Skin epidermis (tissue), 12 donors: ENCODE results near the gene AK6.
"Not testable (repeated sequence)": the region's sequence is repeated elsewhere in the genome, so short reads cannot be mapped to it uniquely, and the experiment has no call there.

Experiments
- H3K27ac ChIP-seq, 21 experiments: fragments of 200-600 bp; sonication (generic) in 11 of 21; one replicate each; pipeline ENCODE4 v1.5.0; 2020; ENCODE audit warnings: mild to moderate bottlenecking in 3 of 21, inconsistent platforms in 2 of 21, moderate library complexity in 2 of 21
- H3K4me3 ChIP-seq, 7 experiments: fragments of 200-600 bp; sonication (generic) in 2 of 7; one replicate each; pipeline ENCODE4 v1.5.0; 2020; ENCODE audit warnings: inconsistent platforms in 2 of 7, mild to moderate bottlenecking in 2 of 7, moderate library complexity in 1 of 7

The AK6 gene

DNA sequence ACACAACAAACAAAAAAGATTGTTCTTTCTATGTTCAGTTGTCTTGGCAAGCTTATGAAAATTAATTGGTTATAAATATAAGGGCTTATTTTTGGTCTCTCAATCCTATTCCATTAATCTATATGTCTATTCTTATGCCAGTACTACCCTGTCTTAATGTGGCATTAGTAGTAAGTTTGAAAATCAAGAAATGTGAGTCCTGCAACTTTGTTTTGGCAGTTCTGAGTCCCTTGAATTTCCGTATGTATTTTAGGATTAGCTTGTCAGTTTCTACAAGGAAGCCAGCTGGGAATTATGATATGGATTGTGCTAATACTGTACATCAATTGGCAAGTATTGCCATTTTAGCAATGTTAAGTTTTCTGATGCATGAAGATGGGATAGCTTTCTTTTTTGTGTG, 26.2 kb downstream of the AK6 start:
- H3K27ac ChIP-seq: no peak overlapping the region
- no peak overlapping the region for H3K4me3 ChIP-seq

DNA sequence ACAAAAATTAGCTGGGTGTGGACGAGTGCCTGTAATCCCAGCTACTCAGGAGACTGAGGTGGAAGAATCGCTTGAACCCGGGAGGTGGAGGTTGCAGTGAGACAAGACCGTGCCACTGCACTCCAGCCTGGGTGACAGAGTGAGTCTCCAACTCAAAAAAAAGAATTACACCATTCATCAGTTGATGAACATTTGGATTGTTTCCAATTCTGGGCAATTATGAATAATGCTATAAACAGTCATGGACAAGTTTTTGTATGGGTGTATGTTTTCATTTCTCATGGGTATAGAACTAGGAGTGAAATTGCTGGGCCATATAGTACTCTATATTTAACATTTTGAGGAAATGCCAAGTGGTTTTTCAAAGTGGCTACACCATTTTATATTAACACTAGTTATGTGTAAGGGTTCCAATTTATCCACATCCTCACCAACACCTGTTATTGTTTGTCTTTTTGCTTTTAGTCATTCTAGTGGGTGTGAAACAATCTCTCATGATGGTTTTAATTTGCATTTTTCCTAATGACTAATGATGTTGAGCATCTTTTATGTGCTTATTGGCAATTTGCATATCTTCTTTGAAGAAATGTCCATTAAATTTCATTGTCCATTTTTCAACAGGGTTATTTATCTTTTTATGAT, 27.7 kb downstream of the AK6 start:
- Histone ChIP-seq H3K27ac (no peak overlapping the region), H3K4me3 (no peak overlapping the region)

DNA sequence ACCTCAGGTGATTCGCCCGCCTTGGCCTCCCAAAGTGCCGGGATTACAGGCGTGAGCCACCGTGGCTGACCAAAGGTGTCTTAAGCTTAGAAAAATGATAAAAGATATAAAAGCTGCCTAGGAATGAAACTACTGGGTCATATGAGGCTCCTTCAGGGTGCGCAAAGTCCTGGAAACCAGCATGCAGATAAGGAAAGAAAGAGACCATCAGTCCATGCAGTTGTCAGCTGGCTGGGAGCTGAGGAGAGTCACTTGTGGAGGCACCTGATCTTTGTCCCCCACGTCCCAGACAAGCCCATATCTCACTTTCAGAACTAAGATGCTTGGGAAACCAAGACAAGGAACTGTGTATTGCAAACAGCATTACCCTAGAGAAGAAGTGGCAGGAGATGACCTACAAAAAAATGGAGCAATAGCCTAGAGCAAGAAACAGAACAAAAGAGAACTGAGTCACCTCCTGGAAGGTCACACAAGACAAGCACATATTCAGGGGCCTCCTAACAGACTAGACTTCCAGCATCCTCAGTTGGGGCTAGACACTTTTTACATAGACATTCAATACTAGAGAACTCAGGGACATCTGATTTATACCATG, 33.9 kb downstream of the AK6 start:
- no peak overlapping the region for H3K27ac ChIP-seq
- H3K4me3 ChIP-seq: no peak overlapping the region

DNA sequence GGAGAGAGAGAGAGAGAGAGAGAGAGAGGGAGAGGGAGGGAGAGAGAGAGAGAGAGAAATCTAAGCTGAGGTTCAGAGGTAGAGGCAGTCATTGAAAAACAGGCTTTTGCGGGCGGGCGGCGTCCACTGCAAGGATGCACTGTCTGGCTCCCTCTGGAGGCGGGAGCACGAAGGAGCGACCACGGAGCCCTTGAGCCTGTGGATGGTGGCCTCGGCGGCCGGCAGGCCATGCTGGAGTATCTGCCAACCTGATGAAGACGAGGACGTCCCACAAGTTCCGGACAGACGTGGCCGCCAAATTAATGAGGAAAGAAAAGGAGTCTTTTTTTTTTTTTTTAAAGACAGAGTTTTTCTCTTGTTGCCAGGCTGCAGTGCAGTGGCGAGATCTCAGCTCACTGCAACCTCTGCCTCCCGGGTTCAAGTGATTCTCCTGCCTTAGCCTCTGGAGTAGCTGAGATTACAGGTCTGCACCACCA, 34.5 kb downstream of the AK6 start:
- no peak overlapping the region for H3K4me3 ChIP-seq

DNA sequence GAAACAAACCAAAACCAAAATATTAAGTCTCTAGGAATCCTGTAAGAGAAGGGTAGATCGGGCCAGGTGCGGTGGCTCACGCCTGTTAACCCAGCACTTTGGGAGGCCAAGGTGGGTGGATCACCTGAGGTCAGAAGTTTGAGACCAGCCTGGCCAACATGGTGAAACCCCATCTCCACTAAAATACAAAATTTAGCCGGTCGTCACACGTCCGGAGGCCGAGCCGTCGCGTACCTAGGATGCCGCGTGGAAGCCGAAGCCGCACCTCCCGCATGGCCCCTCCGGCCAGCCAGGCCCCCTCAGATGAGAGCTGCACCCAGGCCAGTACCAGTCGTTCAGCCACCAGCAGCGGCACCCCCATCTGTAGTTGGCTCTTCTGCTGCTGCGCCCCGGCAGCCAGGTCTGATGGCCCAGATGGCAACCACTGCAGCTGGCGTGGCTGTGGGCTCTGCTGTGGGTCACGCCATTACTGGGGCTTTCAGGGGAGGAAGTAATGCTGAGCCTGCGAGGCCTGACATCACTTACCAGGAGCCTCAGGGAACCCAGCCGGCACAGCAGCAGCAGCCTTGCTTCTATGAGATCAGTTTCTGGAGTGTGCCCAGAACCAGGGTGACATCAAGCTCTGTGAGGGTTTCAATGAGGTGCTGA, 35.5 kb downstream of the AK6 start:
- not testable (repeated sequence) for H3K4me3 ChIP-seq, H3K27ac ChIP-seq

More for the DNA sequence above, 34.5 kb downstream of the AK6 start:
- H3K27ac ChIP-seq: no peak overlapping the region

DNA sequence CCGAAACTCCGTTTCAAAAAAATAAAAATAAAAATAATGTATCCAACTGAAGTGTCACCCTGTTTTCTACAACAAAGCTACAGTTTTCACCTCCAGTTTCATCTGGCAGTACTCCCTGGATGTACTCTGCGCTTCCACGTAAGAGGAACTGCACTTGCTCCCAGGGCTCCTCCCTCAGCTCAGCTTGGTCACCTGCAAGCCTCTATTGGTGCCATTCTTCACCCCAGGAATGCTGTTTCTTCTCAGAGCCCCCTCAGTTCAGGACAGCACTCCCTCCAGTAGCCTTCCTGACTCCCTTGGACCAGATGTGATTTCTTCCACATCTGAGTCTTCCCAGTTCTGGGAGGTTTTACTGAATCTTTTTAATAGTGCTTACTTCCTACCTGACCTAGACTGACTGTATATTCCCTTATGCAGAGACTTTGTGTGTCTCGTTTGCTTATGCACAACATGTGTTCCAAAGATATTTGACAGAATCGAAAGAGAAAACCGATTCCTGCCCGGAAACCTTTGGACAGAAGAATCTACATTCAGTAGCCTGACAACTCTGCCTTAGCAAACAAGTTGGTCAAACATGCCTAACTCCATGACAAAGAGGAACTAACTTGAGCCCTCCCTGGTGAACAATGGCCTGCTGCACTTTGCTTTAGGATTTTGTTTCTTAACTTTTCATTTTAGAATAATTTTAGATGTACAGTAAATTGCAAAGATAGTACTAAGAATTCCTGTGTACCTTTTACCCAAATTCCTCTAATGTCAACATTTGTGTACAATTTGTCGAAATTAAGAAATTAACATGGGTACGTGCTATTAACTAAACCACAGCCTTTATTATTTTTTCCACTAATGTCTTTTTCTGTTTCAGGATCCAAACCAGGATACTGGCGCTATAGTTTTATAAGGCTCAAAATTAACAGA, 37.5 kb downstream of the AK6 start:
- peak overlapping the region in 20 of 21 experiments; percentile 61 to 90 (median 76) for H3K27ac ChIP-seq

DNA sequence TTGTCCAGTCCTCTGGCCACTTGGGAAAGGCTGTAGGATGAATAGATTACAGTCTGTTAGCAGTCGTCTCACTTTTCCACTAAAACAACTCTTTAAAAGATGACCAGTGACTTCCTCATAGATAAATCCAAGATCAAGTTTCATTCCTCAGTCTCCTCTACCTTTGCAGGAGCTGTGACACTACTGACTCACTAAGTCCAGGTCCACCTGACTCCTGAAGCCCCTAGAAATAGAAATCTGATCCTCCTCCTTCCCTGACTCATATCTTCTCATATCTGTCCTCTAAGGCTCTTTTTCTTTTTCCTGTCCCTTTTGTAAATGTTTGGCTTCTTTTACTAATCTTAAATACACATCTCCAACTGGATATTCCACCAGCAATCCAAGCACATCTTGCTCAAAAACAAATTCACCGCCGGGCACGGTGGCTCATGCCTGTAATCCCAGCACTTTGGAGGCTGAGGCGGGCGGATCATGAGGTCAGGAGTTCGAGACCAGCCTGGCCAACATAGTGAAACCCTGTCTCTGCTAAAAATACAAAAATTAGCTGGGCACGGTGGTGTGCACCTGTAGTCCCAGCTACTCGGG, 39.3 kb downstream of the AK6 start:
- Histone ChIP-seq H3K27ac (no peak overlapping the region), H3K4me3 (no peak overlapping the region)

More for the DNA sequence above, 37.5 kb downstream of the AK6 start:
- peak overlapping the region; percentile 51 to 67 (median 63) for H3K4me3 ChIP-seq

DNA sequence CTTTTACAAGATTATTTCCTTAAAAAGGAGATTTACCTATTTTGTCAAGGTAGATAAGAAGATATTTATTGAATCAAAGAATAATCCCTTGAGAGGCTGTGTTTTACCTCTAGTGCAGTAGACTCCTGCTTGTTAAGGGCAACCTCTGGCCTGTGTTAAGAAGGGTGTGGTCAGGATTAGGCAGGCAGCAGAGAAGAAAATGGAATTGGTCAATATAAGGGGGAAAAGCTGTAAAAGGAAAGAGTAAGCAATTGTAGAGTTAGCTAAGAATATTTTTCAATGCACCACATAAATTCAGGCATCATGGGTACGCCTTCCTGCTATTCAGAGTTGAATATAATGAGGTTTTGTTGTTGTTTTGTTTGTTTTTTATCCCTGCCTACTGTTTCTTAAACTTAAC, 43.0 kb downstream of the AK6 start:
- no peak overlapping the region for H3K27ac ChIP-seq
- H3K4me3 ChIP-seq: no peak overlapping the region

DNA sequence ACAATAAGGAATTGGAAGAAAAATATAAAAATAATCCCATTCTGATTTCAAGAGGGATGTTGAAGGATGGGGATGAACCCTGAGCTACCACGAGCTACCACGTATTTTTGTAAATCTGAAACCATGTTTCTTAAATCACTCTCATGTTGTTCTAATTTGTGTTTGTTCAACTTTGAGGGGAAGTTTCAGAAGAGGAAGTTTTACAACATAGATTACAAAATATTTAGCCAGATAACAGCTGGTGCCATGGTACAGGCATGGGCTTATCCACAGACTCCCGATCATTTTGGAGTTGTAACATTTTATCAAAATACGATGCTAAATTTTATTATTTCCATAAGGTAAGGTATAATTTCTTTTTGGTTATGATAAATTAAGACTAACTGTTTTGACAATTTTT, 51.9 kb downstream of the AK6 start:
- Histone ChIP-seq H3K27ac (no peak overlapping the region), H3K4me3 (no peak overlapping the region)

DNA sequence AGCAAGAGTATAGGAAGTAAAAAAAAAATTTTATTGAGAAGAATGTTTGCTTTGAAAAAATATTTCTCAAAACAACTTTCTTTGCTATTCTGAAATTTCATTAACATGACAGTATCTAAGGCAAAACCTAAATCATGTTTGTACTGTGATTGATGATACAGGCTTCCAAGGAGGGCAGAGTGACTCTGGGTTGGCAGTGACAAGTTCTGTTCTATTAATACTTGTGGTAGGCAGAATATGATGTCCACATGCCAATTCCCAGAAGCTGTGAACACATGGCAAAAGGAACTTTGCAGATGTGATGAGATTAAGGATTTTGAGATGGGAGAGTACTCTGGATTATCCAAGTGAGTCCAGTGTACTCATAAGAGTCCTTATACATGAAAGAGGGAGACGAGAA, 53.3 kb downstream of the AK6 start:
- Histone ChIP-seq H3K4me3 (no peak overlapping the region), H3K27ac (no peak overlapping the region)

DNA sequence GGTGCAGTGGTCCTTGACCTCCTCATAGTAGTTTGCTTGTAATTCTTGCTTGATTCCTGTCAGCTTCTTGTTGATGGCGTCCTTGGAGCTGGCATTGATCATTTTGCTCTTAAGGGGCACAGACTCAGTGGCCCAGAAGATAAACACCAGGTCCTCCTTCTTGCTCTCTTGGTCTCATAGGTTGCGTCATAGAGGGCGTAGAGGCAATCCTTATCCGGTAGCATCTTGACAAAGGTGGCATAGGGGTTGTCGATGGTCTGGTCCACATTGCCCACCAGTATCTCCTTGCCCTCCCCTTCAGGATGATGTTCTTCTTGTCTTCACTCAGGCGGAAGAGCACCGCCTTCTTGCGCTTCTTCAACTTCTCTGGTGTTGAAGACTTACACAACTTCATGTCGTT, 55.9 kb downstream of the AK6 start:
- Histone ChIP-seq H3K27ac (no peak overlapping the region), H3K4me3 (no peak overlapping the region)

DNA sequence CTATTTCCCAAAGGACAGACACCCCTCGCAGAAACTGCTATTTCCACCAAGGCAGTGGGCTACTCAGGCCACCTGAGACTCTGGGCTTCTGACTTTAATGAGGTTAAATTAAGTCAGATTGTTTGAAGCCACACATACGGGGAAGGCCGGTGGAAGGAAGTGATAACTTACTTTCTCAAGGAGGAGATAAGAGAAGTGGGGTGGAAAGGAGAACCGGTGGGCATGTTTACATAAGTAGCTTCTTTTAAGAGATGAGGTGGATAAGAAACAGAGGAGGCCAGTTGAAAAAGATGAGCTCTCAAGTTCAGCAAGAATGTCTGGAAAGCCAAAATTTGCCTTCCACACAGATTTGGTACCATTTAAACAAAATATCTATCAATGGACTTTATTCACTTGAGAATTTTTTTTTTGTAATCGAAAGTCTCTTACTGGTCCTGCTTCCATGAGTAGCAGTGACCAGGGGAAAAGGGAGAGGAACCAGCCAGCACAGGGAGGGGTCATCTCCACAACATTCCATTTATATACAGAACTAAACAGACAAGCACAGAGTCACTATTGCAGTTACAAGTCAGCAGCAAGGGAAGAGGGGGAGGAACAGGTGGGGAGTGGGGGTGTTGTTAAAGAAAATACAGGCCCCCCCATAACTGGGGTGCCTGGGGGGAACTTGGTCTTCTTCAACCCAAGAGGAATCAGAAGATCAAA, 56.7 kb downstream of the AK6 start:
- H3K27ac ChIP-seq: no peak overlapping the region
- no peak overlapping the region for H3K4me3 ChIP-seq

DNA sequence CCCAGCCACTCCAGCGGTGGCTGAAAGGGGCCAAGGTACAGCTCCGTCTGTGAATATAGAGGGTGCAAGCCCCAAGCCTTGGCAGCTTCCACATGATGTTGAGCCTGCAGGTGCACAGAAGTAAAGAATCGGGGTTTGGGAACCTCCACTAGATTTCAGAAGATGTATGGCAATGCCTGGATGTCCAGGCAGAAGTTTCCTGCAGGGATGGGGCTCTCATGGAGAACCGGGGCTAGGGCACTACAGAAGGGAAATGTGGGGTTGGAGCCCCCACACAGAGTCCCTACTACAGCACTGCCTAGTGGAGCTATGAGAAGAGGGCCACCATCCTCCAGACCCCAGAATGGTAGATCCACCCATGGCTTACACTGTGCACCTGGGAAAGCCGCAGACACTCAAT, 59.9 kb downstream of the AK6 start:
- Histone ChIP-seq H3K27ac (no peak overlapping the region), H3K4me3 (no peak overlapping the region)

DNA sequence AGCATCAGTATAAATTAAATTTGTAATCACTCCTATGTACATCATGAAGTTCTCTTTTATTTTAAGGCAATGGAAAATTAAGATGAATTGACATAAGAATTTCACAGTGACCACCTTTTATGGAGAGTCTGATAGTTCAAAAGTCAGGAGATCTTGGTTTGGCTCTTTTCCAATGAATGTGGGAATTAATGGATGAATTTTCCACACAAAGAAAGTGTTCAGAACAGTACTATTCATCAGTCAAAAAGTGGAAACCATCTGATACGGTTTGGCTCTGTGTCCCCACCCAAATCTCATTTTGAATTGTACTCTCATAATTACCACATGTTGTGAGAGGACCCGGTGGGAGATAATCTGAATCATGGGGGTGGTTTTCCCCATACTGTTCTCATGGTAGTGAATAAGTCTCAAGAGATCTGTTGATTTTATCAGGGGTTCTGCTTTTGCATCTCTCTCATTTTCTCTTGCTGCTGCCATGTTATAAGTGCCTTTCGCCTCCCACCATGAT, 61.2 kb downstream of the AK6 start:
- H3K27ac ChIP-seq: no peak overlapping the region

DNA sequence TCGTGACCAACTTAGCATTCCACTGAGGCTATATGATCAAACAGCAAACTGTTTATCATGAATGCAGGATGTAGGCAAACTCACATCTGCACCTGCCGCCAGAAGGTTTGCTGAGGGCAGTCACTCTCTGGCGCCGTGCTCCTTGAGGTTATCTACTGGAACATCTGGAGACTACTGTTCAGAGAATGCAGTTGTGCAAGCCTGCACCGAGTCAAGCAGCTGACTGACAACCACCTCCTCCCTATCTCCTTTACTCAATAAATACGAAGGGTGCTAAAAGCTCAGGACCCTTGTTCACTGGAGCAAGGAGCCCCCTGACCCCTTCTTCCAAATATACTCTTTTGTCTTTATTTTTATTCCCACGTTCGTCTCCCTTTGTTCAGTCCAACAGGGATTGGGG, 63.8 kb downstream of the AK6 start:
- no peak overlapping the region for H3K27ac ChIP-seq
- H3K4me3 ChIP-seq: no peak overlapping the region

More for the DNA sequence above, 61.2 kb downstream of the AK6 start:
- H3K4me3 ChIP-seq: no peak overlapping the region
